Measurements from ENCODE around the gene FLYWCH1. TPM values are rescaled to one million over a fixed set of nuclear protein-coding genes. Genes with fewer than 3 reads are reported as not detected.

The FLYWCH1 gene
- total and polyA plus RNA-seq, 10 of the 15 experiments (the other 5 are each of a cell fraction or from before 2014, with no cell fraction given): 0.47 to 33.8 (median 11.2) TPM

- H3K27ac ChIP-seq (ENCODE audit: control insufficient read depth, insufficient read depth): no peak overlapping the region
- H3K36me3 ChIP-seq (ENCODE audit: control insufficient read depth in 2 of 2, insufficient read depth in 2 of 2, low read length in 1 of 2): peaks cover 0 to 1% of the 10 kb centered on the region in 2 experiments; a peak in 1 of 4 replicates
- H3K79me2 ChIP-seq (ENCODE audit: control insufficient read depth, insufficient read depth, low read length): peaks cover 11% of the 10 kb centered on the region
- no peak overlapping the region for H2AFZ ChIP-seq (ENCODE audit: control insufficient read depth, low read depth, low read length)
- SMC1A ChIA-PET (ENCODE audit: uncharacterized antibody, unreplicated experiment): interaction anchor here (1.0 to 1.5 kb wide), 2 partner anchors 36 to 46 kb away, joined by 3 to 5 read pairs; no protein-coding TSS in a partner anchor
- RAD21 ChIA-PET (ENCODE audit: unreplicated experiment): interaction anchor here (0.6 to 1.2 kb wide), 5 partner anchors 22 to 76 kb away, joined by 3 to 4 read pairs (median 3); partner anchors contain the start of gene TNFRSF12A
- no peak overlapping the region for H3K4me3 ChIP-seq
- ATAC-seq: no peak
- no peak overlapping the region for H3K4me2 ChIP-seq (ENCODE audit: control insufficient read depth, insufficient read depth)
- BruUV-seq (replicated peaks): no TSS peak
- no peak overlapping the region for H3K9ac ChIP-seq (ENCODE audit: control insufficient read depth, insufficient read depth, low read length)
- H3K9me3 ChIP-seq (replicated peaks; ENCODE audit: control insufficient read depth, insufficient read depth, low read length): no peaks in the 10 kb centered on the region
- H3K27me3 ChIP-seq (replicated peaks in 1 of 2; ENCODE audit: control insufficient read depth in 2 of 2, insufficient read depth in 2 of 2, low read length in 1 of 2): no peaks in the 10 kb centered on the region
- DNase-seq (ENCODE audit: low read depth, low spot score): no peak
- no peaks in the 10 kb centered on the region for H4K20me1 ChIP-seq (ENCODE audit: control insufficient read depth, insufficient read depth)
- CTCF ChIA-PET: interaction anchor here (1.0 to 2.3 kb wide), 16 partner anchors 10 to 192 kb away, joined by 3 to 13 read pairs (median 5); partner anchors contain the start of genes FLYWCH2, KREMEN2 and PAQR4
- POLR2A ChIA-PET: interaction anchor here (0.6 to 0.7 kb wide), 2 partner anchors 25 to 69 kb away, joined by 3 to 6 read pairs; no protein-coding TSS in a partner anchor
- in situ Hi-C loops (cut with MboI) (no loop called here), intact Hi-C loops (cut with micrococcal nuclease; ENCODE audit: unreplicated experiment) (loop anchor here (5.0 kb wide), 2 partner anchors 55 to 75 kb away; no protein-coding TSS in a partner anchor)
- WGBS (ENCODE audit: insufficient coverage, insufficient replicate concordance, low lambda C conversion rate, missing lambda C conversion rate): 74% methylated on average over 5 of the region's 5 CpGs
- H3K4me1 ChIP-seq (ENCODE audit: control insufficient read depth, insufficient read depth, low read length): peaks cover 7% of the 10 kb centered on the region
- FAIRE-seq: no peak
- no peak for TF ChIP-seq SIN3A (IDR thresholded peaks at IDR 0.05; ENCODE audit: low read depth, low read length)
- no peak for TF ChIP-seq PKNOX1 (IDR thresholded peaks at IDR 0.05)
- no peak for TF ChIP-seq JUND (IDR thresholded peaks at IDR 0.05; ENCODE audit: low read depth, low read length)
- TF ChIP-seq POLR2AphosphoS5 (IDR thresholded peaks at IDR 0.05; ENCODE audit: low read length): no peak
- TF ChIP-seq E2F8 (IDR thresholded peaks at IDR 0.05; ENCODE audit: low read depth, partially characterized antibody): no peak
- TF ChIP-seq NBN (IDR thresholded peaks at IDR 0.05): no peak
- no peak for TF ChIP-seq SMC3 (IDR thresholded peaks at IDR 0.05; ENCODE audit: borderline replicate concordance, low read length)
- no peak for TF ChIP-seq NFIC (IDR thresholded peaks at IDR 0.05; ENCODE audit: low read depth, low read length)
- no peak for TF ChIP-seq USF1 (IDR thresholded peaks at IDR 0.05; ENCODE audit: borderline replicate concordance, extremely low read length, insufficient read depth, low read depth, low read length)
- TF ChIP-seq REST (IDR thresholded peaks at IDR 0.05; ENCODE audit: low read depth, low read length): no peak
- no peak for TF ChIP-seq TCF12 (IDR thresholded peaks at IDR 0.05; ENCODE audit: low read depth, low read length)
- TF ChIP-seq RAD21 (IDR thresholded peaks at IDR 0.05; ENCODE audit: insufficient read depth, low read depth, low read length): no peak
- no peak for TF ChIP-seq CBX3 (IDR thresholded peaks at IDR 0.05; ENCODE audit: borderline replicate concordance, low read depth)
Observed at GRCh38 chr16:2982402-2982801, 70.7 kb downstream of the FLYWCH1 start.
